Measurements from ENCODE around the gene C1orf115. TPM values are rescaled to one million over a fixed set of nuclear protein-coding genes. Genes with fewer than 3 reads are reported as not detected.
A peak's percentile ranks its signal among the peaks of the same experiment; 100 is the strongest.

C1orf115 gene
- total RNA-seq, 1 donor = 0.36 TPM

DNA sequence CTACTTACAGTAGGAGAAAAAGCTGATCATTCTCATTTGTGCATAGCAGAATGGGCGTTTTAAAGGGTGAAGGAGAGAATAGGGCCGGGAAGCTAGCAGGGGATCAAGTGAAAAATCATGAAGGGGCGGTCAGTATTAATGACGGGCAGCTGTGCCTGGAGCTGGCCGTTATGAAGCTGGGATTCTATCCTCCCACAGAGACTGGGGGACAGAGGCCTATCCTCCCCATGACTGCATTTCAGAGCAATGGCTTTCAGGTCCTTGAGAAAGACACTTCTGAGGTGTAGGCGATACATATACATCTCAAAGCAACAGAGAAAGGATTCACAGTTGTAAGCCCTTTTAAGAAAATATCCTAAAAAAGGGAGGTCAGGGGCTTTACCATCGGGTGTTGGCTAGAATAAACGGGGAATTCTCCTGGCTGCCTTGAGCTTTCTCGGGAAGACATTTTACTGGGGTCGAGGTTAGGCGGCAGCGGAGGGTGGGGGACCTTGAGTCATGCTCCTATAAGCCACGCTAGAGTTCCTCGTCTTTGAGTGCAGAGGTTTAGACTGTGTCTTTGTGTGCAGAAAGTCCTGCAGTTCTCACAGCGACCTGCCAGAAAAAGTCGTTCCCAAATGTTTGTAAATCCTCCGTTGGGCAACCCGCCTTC is 57.4 kb downstream of the C1orf115 start:
- H3K27me3 ChIP-seq (ENCODE audit: insufficient read depth, low read length) = no peaks in the 10 kb centered on the region
- peaks cover 14% of the 10 kb centered on the region for H3K4me1 ChIP-seq (ENCODE audit: insufficient read depth, low read length)
- peaks cover 6% of the 10 kb centered on the region for H3K79me2 ChIP-seq (ENCODE audit: insufficient read depth, low read length)
- H3K9me3 ChIP-seq (ENCODE audit: low read depth, low read length) = no peaks in the 10 kb centered on the region
- no peak overlapping the region for H3K27ac ChIP-seq (ENCODE audit: low read depth, low read length)
- H3K36me3 ChIP-seq (ENCODE audit: insufficient read depth, low read length) = no peaks in the 10 kb centered on the region
- H3K4me2 ChIP-seq (ENCODE audit: insufficient read depth, low read length) = peak overlapping the region; percentile 80
- DNase-seq (ENCODE audit: insufficient read length, low spot score, missing footprints) = peak; percentile 79
- peak overlapping the region; percentile 81 for H3K4me3 ChIP-seq (ENCODE audit: insufficient read depth, low read length)
- no peaks in the 10 kb centered on the region for H4K20me1 ChIP-seq (ENCODE audit: insufficient read depth, low read length)
- H2AFZ ChIP-seq (ENCODE audit: low read length) = peak overlapping the region; percentile 86
- TF ChIP-seq, protein P1, sequence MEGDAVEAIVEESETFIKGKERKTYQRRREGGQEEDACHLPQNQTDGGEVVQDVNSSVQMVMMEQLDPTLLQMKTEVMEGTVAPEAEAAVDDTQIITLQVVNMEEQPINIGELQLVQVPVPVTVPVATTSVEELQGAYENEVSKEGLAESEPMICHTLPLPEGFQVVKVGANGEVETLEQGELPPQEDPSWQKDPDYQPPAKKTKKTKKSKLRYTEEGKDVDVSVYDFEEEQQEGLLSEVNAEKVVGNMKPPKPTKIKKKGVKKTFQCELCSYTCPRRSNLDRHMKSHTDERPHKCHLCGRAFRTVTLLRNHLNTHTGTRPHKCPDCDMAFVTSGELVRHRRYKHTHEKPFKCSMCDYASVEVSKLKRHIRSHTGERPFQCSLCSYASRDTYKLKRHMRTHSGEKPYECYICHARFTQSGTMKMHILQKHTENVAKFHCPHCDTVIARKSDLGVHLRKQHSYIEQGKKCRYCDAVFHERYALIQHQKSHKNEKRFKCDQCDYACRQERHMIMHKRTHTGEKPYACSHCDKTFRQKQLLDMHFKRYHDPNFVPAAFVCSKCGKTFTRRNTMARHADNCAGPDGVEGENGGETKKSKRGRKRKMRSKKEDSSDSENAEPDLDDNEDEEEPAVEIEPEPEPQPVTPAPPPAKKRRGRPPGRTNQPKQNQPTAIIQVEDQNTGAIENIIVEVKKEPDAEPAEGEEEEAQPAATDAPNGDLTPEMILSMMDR (IDR thresholded peaks at IDR 0.05; ENCODE audit: extremely low read depth, low read depth, low read length) = no peak

DNA sequence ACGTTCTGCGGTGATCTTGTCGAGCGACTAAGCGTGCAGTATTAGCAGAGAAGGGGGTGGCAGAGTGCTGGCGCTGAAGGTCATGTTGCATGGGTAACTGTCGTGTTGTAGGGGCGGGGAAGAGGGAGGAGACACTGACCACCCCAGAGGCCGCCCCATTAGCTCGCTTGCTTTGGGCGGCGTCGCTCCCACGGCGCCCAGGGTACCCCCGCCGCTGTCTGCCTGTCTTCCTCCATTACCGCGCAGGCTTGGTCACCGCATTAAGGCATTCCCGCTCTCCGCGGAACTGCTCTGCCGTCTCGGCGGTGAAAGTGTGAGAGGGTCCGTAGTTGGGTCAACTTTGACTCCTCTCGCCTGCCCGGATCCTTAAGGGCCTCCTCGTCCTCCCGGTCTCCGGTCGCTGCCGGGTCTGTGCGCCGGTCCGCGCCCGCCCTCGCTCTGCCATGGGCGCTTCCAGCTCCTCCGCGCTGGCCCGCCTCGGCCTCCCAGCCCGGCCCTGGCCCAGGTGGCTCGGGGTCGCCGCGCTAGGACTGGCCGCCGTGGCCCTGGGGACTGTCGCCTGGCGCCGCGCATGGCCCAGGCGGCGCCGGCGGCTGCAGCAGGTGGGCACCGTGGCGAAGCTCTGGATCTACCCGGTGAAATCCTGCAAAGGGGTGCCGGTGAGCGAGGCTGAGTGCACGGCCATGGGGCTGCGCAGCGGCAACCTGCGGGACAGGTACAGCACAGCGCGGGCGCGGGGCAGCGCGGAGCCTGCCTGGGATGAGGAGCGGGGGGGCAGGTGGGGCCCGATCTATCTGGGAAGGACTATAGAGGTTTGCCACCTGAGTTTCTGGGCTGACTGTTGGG is 58.1 kb downstream of the C1orf115 start, which contains the start of gene MTARC2:
TSS of gene MTARC2 (plus strand) at position 234 of the 846 bp plus-strand sequence. CDS start at position 444, 210 bp downstream.
- H3K27ac ChIP-seq (ENCODE audit: low read depth, low read length) = peak within 1 kb of the TSS; percentile 43
- H3K4me1 ChIP-seq (ENCODE audit: insufficient read depth, low read length) = peaks cover 14% of the 10 kb centered on the region
- peak; percentile 92 for DNase-seq (ENCODE audit: insufficient read length, low spot score, missing footprints)
- TF ChIP-seq, protein P1 (IDR thresholded peaks at IDR 0.05; ENCODE audit: extremely low read depth, low read depth, low read length) = no peak
- H3K27me3 ChIP-seq (ENCODE audit: insufficient read depth, low read length) = no peaks in the 10 kb centered on the region
- H3K4me2 ChIP-seq (ENCODE audit: insufficient read depth, low read length) = peak within 1 kb of the TSS; percentile 80
- no peaks in the 10 kb centered on the region for H3K9me3 ChIP-seq (ENCODE audit: low read depth, low read length)
- peak within 1 kb of the TSS; percentile 81 for H3K4me3 ChIP-seq (ENCODE audit: insufficient read depth, low read length)
- H4K20me1 ChIP-seq (ENCODE audit: insufficient read depth, low read length) = no peaks in the 10 kb centered on the region
- peaks cover 6% of the 10 kb centered on the region for H3K79me2 ChIP-seq (ENCODE audit: insufficient read depth, low read length)
- H2AFZ ChIP-seq (ENCODE audit: low read length) = peak within 1 kb of the TSS; percentile 86
- no peaks in the 10 kb centered on the region for H3K36me3 ChIP-seq (ENCODE audit: insufficient read depth, low read length)

Other genes with a start within 250 kb of the C1orf115 start
- gene MARK1, start 162.2 kb upstream of the C1orf115 start, total RNA-seq = 0.72 and 1.5 TPM in 2 replicates
- 7.7 and 9.4 TPM in 2 replicates for gene MTARC2, start 58.0 kb downstream of the C1orf115 start, total RNA-seq
- 2.9 TPM in 2 replicates for gene MTARC1, start 96.5 kb downstream of the C1orf115 start, total RNA-seq
- gene HLX, start 189.1 kb downstream of the C1orf115 start, total RNA-seq = 7.4 and 9.0 TPM in 2 replicates

All from osteoblast (primary cell).